SH-SY5Y (cell line): ENCODE data around the gene RFX5.

ENCODE experiments used
- GATA2 ChIP-seq: IDR thresholded peaks from 2 replicates; pipeline ENCODE4 v1.6.1; 2011; ENCODE audit warnings: mild to moderate bottlenecking, low read depth, low read length
- GATA3 ChIP-seq: IDR thresholded peaks from 2 replicates; pipeline ENCODE4 v1.6.1; 2011; ENCODE audit warnings: low read depth, mild to moderate bottlenecking, low read length, moderate library complexity

GRCh38 chr1:151393583-151393982, 46.5 kb upstream of the RFX5 start:
- no peak for TF ChIP-seq GATA3
- TF ChIP-seq GATA2, result no peak
